ENCODE data around the gene CERK.
"Not testable (repeated sequence)": the region's sequence is repeated elsewhere in the genome, so short reads cannot be mapped to it uniquely, and the experiment has no call there.

Gene CERK

DNA sequence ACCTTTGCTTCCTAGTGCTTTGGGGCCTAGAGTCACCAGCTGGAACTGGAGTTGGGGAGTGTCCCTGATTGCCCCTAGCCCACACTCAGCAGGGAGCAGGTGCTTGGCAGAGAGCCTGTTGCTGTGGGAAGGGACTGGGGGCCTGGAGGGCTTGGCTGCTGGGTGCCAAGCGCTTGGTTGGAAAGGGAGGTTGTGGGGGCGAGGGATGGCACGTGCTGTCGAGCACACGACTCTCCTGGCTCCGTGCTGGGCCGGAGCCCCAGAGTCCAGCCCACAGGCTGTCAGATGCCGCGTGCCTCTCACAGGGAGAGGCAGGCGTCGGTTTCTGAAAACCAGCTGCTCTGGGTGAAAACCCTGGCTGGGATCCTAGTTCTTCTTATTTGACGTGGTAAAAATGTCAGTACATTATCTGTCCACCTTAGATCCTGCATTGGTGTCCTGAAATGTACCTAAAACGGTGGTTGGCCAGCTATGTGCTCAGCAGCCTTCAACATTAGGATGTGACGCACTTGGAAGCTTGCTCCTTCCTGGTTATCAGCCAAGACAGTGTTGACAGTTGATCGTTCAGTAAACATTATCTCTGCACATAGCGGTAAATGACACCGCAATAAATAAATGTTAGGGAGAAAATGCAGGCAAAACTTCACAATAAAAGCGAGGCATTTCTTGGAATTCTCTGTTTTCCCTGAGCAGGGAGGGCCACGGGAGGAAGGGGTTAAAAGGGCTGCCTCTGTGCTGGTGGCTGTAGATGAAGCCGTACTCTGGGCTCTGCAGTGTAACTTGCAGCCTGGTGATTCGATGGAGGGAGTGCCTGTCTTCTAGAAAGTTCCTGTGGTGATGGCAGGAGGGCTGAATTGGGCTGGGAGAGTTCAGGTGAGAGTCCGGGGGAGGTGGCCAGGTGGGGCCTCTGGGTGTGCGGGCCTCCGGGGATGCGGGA lies 88.6 kb downstream of the CERK start:
- no peak for DNase-seq (ENCODE audit: low read depth, low spot score)

DNA sequence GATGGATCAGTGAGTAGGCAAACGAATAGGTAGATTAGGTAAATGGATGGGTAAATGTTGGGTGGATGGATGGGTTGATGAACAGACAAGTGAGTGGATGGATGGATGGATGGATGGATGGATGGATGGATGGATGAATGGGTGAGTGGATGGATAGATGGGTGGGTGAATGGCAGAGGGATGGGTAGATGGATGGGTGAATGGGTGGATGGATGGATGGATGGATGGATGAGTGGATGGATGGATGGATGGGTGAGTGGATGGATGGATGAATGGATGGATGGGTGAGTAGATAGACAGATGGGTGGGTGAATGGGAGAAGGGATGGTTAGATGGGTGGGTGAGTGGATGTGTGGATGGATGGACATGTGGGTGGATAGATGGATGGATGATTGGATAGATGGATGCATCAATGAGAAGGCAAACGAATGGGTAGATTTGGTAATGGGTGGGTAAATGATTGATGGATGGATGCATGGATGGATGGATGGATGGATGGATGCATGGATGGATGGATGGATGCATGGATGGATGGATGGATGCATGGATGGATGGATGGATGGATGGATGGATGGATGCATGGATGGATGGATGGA lies 89.7 kb downstream of the CERK start:
- DNase-seq (ENCODE audit: low read depth, low spot score), result not testable (repeated sequence)

- DNase-seq (ENCODE audit: low read depth, low spot score), result no peak
Observed at GRCh38 chr22:46646531-46647215, 91.4 kb downstream of the CERK start.

GRCh38 chr22:46642840-46643480 lies 95.1 kb downstream of the CERK start:
- DNase-seq (ENCODE audit: low read depth, low spot score), result not testable (repeated sequence)

GRCh38 chr22:46641811-46642266 lies 96.2 kb downstream of the CERK start:
- no peak for DNase-seq (ENCODE audit: low read depth, low spot score)

DNA sequence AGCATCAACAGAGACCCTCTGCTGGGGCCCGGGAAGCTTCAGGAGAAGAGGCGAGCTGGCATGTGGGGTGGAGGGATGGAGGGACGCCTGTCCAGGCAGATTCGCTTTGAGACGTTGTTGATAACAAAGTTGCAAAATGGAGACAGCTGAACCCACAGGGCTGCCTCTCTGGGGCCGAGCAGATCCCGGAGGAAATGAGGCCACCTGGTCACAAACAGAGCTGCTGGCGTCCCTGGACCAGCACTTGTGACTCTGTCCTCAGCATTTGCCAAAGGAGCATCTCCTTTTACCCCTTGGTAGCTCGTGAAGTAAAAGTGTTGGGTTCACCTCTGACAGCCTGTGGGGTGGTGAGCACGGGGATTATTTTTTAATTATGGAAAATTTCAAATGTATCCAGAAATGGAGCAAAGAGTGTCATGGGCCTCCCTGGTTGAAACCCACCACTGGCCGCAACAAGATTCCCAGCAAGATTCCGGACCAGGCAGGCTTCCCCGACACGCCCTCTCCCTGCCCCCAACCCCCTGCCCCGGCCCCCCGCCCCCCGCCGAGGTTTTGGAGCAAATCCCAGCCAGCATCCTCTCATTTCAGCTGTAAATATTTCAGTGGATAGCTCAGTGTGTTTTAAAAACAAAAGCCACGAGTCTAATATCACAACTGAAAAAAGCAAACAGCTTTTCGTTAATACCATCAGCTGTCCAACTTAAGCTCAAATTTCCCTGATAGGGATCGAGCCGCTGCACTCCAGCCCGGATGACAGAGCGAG lies 97.6 kb downstream of the CERK start:
- no peak for DNase-seq (ENCODE audit: low read depth, low spot score)

DNA sequence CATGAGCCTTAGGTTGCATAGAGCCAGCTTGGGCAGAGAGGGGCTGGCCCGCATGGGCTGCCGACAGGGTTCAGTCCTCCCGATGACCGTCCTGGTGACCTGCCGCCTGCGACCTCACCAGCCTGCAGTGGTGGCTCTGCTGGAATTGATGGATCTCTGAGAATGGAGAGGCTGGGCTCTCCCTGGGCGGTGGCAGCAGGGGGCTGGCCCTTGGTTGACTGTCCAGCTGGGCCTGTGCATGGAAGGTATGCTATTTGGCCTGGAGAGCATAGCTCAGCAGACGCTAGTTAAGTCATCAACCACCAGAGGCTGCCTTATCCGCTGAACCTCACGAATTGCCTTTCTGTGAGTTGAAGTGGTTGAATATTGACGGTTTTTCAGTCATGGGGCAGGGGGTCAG lies 98.2 kb downstream of the CERK start:
- no peak for DNase-seq (ENCODE audit: low read depth, low spot score)

- DNase-seq (ENCODE audit: low read depth, low spot score), result no peak
Observed at GRCh38 chr22:46638601-46639431, 99.2 kb downstream of the CERK start.

DNA sequence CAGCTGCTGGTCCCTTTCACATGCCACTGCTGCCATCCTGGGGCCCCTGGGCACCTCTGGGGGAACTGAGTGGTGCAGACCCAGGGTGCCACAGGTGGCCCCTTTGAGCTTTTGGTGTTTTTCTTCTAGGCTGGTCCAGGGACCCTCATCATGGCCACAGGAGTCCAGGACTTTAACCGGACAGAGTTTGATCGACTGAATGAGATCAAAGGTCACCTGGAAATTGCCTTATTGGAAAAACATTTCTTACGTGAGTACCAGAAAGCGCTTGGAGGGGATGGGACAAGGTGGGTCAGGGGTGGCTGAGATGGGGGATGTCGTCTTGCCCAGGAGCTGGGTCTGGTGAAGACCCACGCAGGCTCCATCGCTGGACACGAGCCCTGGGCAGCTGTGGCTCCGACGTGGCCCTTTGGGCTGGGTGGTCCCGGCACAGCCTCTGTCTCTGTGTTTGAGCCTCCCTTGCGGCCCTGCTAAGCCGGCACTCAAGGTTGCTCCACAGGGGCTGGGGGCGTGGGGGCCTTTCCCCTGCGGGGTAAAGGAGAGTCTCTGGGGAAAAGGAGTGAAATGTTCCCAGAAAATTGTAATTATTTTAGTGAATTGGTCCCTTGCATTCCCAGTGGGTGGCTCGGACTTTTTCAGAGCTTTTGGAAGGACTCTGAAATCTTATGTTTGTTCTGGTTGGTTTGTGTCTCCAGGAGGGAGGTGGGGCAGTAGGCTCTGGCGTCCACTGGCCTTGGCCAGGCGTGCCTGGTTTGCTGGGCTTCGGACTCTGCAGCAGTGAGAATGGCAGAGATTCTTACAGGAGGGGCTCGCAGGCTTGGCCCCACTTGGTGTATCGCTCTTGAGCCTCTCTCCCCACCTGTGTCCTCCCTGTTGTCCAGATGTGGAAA lies 100.1 kb downstream of the CERK start:
- no peak for DNase-seq (ENCODE audit: low read depth, low spot score)

- no peak for DNase-seq (ENCODE audit: low read depth, low spot score)
Observed at GRCh38 chr22:46636221-46637002, 101.6 kb downstream of the CERK start.

DNA sequence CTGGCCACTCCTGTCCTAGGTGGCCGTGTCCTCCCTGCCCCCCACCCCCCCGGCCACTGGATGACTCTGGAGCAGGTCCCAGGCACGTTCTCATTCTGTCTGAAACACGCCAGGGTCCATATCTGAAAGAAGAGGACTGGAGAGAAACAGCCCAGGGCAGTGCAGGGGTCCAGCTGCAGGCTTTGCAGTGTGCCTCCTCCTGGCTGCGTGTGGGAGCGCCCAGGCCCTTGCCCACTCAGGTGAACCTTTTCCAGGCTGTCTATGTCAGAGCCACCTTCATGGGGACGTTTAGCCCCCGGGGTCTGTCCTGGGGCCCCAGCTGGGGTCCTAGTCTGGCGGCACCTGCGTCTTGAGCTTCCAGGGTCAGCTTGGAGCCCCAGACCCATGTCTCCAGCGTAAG lies 102.3 kb downstream of the CERK start:
- DNase-seq (ENCODE audit: low read depth, low spot score), result no peak

DNA sequence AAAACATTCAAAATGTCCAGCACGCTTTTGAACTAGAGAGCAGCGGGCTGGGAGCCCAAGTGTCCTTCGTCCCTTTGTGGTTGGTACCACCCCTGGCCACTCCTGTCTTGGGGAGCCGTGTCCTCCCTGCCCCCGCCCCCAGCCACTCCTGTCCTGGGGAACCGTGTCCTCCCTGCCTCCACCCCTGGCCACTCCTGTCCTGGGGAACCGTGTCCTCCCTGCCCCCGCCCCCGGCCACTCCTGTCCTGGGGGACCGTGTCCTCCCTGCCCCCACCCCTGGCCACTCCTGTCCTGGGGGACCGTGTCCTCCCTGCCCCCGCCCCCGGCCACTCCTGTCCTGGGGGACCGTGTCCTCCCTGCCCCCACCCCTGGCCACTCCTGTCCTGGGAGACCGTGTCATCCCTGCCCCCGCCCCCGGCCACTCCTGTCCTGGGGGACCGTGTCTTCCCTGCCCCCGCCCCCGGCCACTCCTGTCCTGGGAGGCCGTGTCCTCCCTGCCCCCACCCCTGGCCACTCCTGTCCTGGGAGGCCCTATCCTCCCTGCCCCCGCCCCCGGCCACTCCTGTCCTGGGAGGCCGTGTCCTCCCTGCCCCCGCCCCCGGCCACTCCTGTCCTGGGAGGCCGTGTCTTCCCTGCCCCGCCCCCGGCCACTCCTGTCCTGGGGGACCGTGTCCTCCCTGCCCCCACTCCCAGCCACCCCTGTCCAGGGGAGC lies 102.9 kb downstream of the CERK start:
- DNase-seq (ENCODE audit: low read depth, low spot score), result not testable (repeated sequence)
